Globus pallidus (tissue), 1 donor: ENCODE measurements around the gene C4BPA.

Experiments
- DNase-seq: peaks from one replicate; pipeline ENCODE4 v3.0.0-alpha.2; 2015; ENCODE audit warnings: low spot score

C4BPA gene

DNA sequence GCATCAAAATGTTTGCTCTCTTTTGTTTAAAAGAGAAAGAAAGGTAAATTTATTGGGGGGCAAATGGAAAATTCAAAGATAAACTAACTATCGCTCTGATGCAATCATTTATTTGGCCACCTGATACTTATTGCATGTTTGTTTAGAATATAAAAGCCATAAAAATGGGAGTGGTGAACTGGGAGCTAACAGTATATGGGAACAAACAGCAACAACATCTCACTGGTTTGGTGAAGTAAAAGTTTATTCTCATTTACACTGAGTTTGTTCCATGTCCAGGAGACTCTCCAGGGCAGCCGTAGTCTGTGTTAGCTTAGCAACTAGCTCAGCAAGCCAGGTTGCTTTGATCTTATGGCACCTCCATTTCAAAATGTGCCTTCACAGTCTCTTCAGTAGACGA is 20.4 kb downstream of the C4BPA start:
- DNase-seq = no peak

- DNase-seq = no peak
Measured at GRCh38 chr1:207128336-207128921, 24.4 kb downstream of the C4BPA start.

GRCh38 chr1:207129053-207129452 is 25.0 kb downstream of the C4BPA start:
- no peak for DNase-seq

GRCh38 chr1:207130252-207131036 is 26.4 kb downstream of the C4BPA start:
- DNase-seq = no peak

DNA sequence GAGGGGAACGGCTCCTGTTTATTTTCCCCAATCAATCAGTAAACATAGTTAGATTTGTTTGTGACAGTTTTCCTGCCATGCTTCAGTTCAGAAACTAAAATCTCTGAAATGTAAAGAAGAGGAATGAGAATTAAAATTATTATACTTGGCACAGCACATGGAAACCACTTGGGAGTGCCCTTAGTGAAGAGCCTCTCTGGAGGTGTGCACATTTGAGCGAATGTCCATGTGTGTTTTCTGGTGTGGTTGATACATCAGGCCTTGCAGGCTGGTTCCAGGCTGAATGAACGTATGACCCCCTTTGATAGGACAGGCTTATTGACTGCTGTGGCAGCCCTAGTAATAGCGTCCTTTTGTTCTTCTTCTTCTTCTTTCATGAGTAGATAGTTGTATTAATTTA is 27.1 kb downstream of the C4BPA start:
- DNase-seq = no peak

- no peak for DNase-seq
Measured at GRCh38 chr1:207134581-207134980, 30.5 kb downstream of the C4BPA start.

DNA sequence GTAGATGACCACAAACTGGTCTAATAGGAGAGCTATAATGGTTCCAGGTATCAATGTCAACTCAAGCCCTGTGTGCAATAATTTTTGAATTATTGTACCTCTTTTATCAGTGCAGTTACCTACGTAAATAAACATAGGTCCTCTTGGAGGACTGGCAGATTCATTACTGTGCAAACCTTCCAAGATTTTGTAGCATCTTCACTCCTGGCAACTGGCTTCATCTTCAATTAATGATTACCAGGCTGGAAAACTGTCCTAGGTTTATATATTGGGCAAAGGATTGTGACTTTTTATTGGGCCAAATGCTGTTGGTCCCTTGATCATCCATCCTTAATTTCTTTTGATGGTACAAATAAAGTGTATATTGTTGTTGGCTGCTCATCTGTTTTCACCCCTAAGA is 35.6 kb downstream of the C4BPA start:
- DNase-seq = no peak

- no peak for DNase-seq
Measured at GRCh38 chr1:207140536-207140935, 36.5 kb downstream of the C4BPA start.

DNA sequence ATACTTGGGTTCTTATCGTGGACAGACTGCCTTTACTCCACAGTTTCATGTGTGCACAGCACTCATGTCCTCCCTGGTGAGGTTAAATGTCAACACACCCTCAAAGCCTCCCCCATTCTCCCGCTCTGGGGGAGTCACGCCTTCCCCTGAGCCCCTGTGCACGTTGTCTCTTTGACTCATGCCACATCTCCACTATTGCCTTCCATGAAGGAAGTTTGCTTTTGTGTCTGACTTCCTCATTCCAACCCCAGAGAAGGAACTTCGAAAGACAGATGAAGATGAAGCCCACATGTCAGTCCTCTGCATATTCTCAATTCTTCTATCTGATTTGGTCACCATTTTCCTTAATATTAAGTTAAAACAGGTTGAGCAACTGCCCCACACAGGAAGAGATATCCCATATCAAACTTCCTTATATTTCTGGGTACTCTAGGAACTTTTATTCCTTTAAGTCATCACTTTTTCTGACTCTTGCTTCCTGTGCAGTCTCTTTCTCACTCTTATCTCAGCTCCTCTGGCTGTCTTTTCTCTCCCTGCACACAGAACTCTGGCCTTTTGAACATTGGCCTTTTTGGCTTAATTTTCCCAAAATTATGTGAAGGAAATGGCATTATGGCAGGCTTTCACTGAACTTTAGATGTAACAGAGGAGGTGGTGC is 41.5 kb downstream of the C4BPA start:
- DNase-seq = peak; percentile 3

DNA sequence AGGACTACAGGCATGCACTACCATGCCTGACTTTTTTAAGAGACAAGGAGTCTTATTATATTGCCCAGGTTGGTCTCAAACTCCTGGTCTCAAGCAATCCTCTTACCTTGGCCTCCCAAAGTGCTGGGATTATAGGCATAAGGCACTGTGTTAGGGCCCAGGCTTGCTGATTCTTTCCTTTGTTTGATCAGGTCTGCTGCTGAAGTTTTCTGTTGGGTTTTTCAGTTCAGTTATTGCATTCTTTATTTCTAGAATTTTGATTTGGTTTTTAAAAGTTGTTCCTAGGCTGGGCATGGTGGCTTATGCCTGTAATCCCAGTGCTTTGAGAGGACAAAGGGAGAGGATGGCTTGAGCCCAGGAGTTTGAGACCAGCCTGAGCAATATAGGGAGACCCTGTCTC is 47.9 kb downstream of the C4BPA start:
- DNase-seq = no peak

DNA sequence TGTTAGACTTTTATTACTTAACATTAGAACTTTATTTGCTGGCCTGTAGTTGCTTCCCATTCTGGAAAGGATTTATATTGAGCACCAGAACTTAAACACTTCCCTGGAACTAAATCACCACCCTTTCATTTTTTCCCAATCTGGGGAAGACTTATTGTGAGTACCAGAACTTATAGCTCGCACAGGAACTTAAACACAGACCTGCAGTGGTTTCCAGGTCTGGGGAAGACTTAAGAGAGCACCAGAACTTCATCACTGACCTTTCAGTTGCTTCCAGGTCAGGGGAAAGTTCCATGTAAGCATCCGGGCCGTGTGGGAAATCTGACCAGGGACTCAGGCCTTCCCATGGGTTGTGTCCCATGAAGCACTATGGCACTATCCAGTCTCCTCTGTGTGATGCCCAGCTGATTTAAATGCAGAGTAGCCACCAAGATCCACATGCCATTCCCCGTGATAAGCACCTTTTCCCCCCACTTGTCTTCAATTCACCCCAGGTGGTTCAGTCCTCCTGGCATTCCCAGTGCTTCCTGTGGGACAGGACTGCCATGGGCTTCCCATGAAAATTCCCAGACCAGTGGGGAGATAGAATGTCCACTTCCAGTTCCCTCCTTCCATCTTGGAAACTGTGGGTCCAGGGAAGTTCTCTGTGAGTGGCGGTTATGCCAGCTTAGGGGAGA is 48.9 kb downstream of the C4BPA start:
- no peak for DNase-seq

DNA sequence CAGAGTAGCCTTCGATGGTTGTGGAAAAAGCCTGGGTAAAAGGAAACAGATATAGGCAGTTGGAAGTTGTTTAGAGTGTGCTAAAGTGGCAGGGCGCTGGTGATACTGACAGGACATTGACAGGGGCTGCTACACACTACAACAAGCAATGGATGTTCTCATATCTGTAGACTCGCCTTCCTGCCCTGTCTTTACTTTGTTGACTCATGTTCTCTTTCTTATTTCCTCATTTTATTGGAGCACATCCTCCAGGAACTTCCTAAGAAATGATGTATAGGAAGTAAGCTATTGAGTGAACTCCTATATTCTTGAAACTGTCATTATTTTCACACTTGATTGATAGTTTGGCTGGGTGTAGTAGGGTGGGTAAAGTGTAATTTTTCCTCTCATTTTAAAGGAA is 51.0 kb downstream of the C4BPA start:
- no peak for DNase-seq

DNA sequence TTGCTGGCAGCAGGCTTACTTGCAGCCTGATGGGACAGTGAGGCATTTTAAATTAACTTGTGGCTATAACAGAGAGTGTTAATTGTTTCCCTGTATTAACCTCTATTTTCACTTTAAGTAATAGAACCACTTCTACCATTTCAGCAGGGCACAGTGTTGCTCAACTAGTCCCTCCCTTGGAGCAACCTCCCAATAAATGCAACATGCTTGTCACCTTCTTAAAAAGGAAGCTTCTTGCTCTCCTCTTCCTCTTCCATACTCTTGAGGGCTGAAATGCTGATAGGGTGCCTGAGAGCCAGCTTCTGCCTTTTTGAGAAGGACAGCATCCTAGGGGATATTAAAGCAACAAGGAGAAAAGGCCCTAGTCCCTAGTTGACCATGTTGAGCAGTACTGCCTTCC is 52.1 kb downstream of the C4BPA start:
- no peak for DNase-seq

GRCh38 chr1:207156826-207157225 is 52.8 kb downstream of the C4BPA start:
- DNase-seq = no peak

DNA sequence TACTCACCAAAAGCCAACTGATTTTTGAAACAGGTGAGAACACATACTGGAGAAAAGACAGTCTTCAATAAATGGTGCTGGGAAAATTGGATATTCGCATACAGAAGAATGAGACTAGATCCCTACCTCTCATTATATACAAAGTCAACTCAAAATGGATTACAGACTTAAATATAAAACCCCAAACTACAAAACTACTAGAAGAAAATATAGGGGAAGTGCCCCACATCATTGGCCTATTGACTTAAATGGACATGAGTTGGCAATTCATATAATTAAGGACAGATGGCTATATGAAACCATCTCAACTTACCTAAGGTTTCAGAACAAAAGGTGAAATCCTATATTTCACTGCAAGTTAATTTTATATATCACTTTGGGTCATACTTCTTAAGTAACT is 60.1 kb downstream of the C4BPA start:
- DNase-seq = no peak

GRCh38 chr1:207172321-207172720 is 68.3 kb downstream of the C4BPA start:
- DNase-seq = no peak

- no peak for DNase-seq
Measured at GRCh38 chr1:207172885-207173284, 68.9 kb downstream of the C4BPA start.

DNA sequence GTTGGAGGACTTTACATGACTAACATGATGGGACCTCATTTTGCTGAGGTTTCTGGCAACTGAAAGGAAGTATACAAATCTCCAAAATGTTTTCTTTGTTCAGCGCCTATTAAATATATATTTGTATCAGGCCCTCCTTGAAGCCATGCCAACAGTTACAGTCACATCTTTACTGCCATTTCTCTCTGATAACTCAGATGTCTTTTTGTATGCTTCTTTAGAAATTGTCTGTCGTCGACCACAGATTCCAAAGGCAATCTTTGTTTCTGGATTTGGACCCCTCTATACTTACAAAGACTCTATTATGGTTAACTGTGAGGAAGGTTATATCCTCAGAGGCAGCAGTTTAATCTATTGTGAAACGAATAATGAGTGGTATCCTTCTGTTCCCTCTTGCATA is 69.4 kb downstream of the C4BPA start:
- no peak for DNase-seq

GRCh38 chr1:207174913-207175312 is 70.9 kb downstream of the C4BPA start:
- DNase-seq = no peak

DNA sequence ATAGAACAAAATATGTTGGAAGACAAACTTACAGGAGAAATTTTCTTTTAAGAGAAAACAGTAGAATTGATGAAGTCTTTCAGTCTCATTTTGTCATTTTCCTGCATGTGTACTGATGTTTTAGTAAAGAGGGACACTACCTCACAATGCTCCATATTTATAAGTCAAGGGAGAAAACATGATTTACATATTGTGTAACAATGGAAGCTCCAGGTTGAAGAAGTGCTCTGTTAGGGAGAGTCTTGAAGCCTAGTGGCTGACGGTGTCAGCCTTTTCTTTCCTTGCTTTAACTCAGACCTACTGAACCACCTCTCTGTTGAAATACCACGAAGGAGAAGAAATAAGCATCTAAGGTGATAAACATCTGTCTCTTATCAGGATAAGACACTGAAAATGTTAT is 75.0 kb downstream of the C4BPA start:
- DNase-seq = no peak

DNA sequence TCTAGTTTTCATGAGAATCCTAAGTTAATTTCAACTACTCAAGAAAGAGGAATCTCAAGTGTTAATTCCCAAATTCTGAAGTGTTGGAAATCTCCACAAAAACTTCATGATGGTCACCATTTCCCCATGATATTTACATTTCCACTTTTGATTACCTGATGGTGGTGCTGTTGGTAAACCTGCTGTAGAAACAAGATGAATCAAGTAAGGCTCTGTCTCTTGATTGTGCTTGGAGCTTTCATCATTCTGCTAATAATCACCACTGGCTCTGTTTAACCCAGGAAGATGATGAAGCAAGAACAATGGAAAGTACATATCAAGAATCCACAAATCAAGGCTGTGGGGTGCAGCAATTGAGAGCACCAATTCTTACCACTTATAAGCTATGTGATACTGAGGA is 77.8 kb downstream of the C4BPA start:
- no peak for DNase-seq

GRCh38 chr1:207186503-207186902 is 82.5 kb downstream of the C4BPA start:
- DNase-seq = no peak

DNA sequence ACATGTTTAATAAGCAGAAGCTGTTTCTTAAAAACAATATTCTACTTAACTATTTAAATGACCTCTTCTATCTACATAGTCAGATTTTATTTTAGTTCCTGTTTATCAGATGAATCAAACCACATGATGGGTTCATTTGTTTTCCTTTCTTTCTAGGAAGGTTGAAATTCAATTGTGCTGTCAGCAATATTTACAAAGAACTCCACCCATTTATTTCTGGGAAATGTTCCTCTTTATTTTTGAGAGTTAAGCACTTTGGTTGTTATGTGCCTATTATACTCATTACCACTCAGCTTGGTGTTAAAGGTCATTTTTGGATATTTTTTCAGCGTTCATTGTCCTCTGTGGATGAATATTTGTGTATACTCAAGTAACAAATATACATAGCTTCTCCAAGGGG is 84.9 kb downstream of the C4BPA start:
- no peak for DNase-seq
